HCT116 (cell line): ENCODE data around the gene ZC3H7A. TPM values are rescaled to one million over a fixed set of nuclear protein-coding genes. Genes with fewer than 3 reads are reported as not detected.

Experiments used
- ATAC-seq: fragments of 200-7000 bp; cut with Tn5 transposase; 2 replicates; pipeline ENCODE4 v1.9.1; 2020; ENCODE audit warnings: mild to moderate bottlenecking, moderate library complexity
- BruUV-seq: library from RNA; stranded (reverse); fragments of 400-500 nt; replicated peaks from 2 replicates; lab custom pipeline; 2021; lab: Mats Ljungman, UMichigan
- CTCF ChIA-PET: fragments of 300-600 bp; sonication (Branson Sonifier 250); formaldehyde crosslinking; loops from one replicate; lab custom pipeline; 2021; ENCODE audit warnings: antibody characterized with exemption; lab: Charles Lee
- POLR2A ChIA-PET: fragments of 300-600, 350-600 bp; sonication (Branson Sonifier 250); formaldehyde crosslinking; loops from one replicate; lab custom pipeline; 2021; ENCODE audit warnings: antibody characterized with exemption; lab: Charles Lee
- RAD21 ChIA-PET, 2 experiments: fragments of 300-600 bp; sonication (Branson Sonifier 250); formaldehyde crosslinking; loops; one replicate each; lab custom pipeline; 2023; ENCODE audit warnings: low total read pairs in 2 of 2; ENCODE audit not compliant: uncharacterized antibody in 2 of 2, unreplicated experiment in 2 of 2, low non-redundant PET in 1 of 2; lab: Charles Lee
- DNase-seq: peaks from one replicate; pipeline ENCODE4 v3.0.0-alpha.2; 2010; ENCODE audit warnings: low read depth, low spot score
- H2AFZ ChIP-seq: fragments of 200-600 bp; shearing (Covaris generic), sonication (generic); 2 replicates; pipeline ENCODE4 v1.6.1; 2017; ENCODE audit warnings: low read depth, mixed run types, mixed read lengths, antibody characterized with exemption, low read length; ENCODE audit not compliant: poor library complexity, severe bottlenecking
- H3K27ac ChIP-seq: 2 replicates; pipeline ENCODE4 v1.5.1; 2012; ENCODE audit warnings: low read depth, low read length
- H3K27me3 ChIP-seq: fragments of 200-600 bp; sonication (generic); 2 replicates; pipeline ENCODE4 v1.6.1; 2016; ENCODE audit warnings: mixed run types, low read length, mixed read lengths; ENCODE audit not compliant: insufficient read depth
- H3K36me3 ChIP-seq, 2 experiments: fragments of 200-500 bp in 1 of 2; fragments of 200-600 bp in 1 of 2; sonication (Bioruptor generic) in 1 of 2; sonication (generic) in 1 of 2; 2 replicates each; pipeline versions ENCODE4 v1.5.1 to v1.6.1; 2014 to 2016; ENCODE audit warnings: low read length in 2 of 2, inconsistent platforms in 1 of 2, mixed read lengths in 1 of 2, mixed run types in 1 of 2; ENCODE audit not compliant: insufficient read depth in 2 of 2, control insufficient read depth in 1 of 2
- H3K4me1 ChIP-seq, 2 experiments: fragments of 200-600 bp in 1 of 2; sonication (generic) in 1 of 2; 2 replicates each; pipeline versions ENCODE4 v1.5.1 to v1.6.1; 2012 to 2017; ENCODE audit warnings: low read length in 2 of 2, inconsistent platforms in 1 of 2, mild to moderate bottlenecking in 1 of 2, mixed read lengths in 1 of 2, mixed run types in 1 of 2, moderate library complexity in 1 of 2; ENCODE audit not compliant: insufficient read depth in 2 of 2, control insufficient read depth in 1 of 2
- H3K4me2 ChIP-seq: fragments of 200-600 bp; sonication (generic); 2 replicates; pipeline ENCODE4 v1.6.1; 2017; ENCODE audit warnings: mixed run types, low read length, mixed read lengths
- H3K4me3 ChIP-seq, 2 experiments: fragments of 200-600 bp in 1 of 2; sonication (generic) in 1 of 2; replicated peaks in 1 of 2; 2 replicates each; pipeline ENCODE4 v1.5.1; 2011 to 2016; ENCODE audit warnings: low read length in 2 of 2, control low read depth in 1 of 2, low read depth in 1 of 2, mild to moderate bottlenecking in 1 of 2, mixed read lengths in 1 of 2, mixed run types in 1 of 2
- H3K79me2 ChIP-seq: fragments of 200-600 bp; sonication (generic); 2 replicates; pipeline ENCODE4 v1.6.1; 2017; ENCODE audit warnings: mild to moderate bottlenecking, mixed run types, low read length, moderate library complexity, mixed read lengths; ENCODE audit not compliant: insufficient read depth
- H3K9ac ChIP-seq: fragments of 200-600 bp; sonication (generic); 2 replicates; pipeline ENCODE4 v1.6.1; 2016; ENCODE audit warnings: low read length, mixed read lengths
- H3K9me2 ChIP-seq: fragments of 200-600 bp; sonication (generic), shearing (Covaris generic); 2 replicates; pipeline ENCODE4 v1.6.1; 2017; ENCODE audit warnings: mixed run types, mild to moderate bottlenecking, moderate library complexity; ENCODE audit not compliant: insufficient read depth
- H3K9me3 ChIP-seq, 2 experiments: fragments of 200-500 bp in 1 of 2; fragments of 200-600 bp in 1 of 2; sonication (Bioruptor generic) in 1 of 2; sonication (generic) in 1 of 2; 2 replicates each; pipeline ENCODE4 v1.6.1; 2014 to 2017; ENCODE audit warnings: low read length in 2 of 2, mixed read lengths in 2 of 2, inconsistent platforms in 1 of 2, low read depth in 1 of 2, mild to moderate bottlenecking in 1 of 2, mixed run types in 1 of 2, moderate library complexity in 1 of 2; ENCODE audit not compliant: control insufficient read depth in 1 of 2, insufficient read depth in 1 of 2
- H4K20me1 ChIP-seq: fragments of 200-600 bp; sonication (generic), shearing (Covaris generic); 2 replicates; pipeline ENCODE4 v1.6.1; 2017; ENCODE audit warnings: mixed run types, mild to moderate bottlenecking, moderate library complexity; ENCODE audit not compliant: insufficient read depth
- ATF3 ChIP-seq: IDR thresholded peaks from 2 replicates; pipeline ENCODE4 v1.6.1; 2012
- CEBPB ChIP-seq: IDR thresholded peaks from 2 replicates; pipeline ENCODE4 v1.6.1; 2012; ENCODE audit warnings: low read depth
- CTCF ChIP-seq, 3 experiments: fragments of 200-600 bp in 1 of 3; sonication (generic) in 1 of 3; IDR thresholded peaks in 2 of 3; conservative IDR thresholded peaks in 1 of 3; 2 replicates each; pipeline ENCODE4 v1.5.1; 2012 to 2017; ENCODE audit warnings: low read depth in 2 of 3, low read length in 2 of 3, antibody characterized with exemption in 1 of 3, borderline replicate concordance in 1 of 3, control low read depth in 1 of 3, mild to moderate bottlenecking in 1 of 3, mixed read lengths in 1 of 3, mixed run types in 1 of 3, moderate library complexity in 1 of 3; ENCODE audit not compliant: insufficient read depth in 1 of 3
- EZH2 ChIP-seq: fragments of 200-600 bp; sonication (generic); IDR thresholded peaks from 2 replicates; pipeline ENCODE4 v1.6.1; 2017; ENCODE audit warnings: antibody characterized with exemption, mixed run types
- FOSL1 ChIP-seq: IDR thresholded peaks from 2 replicates; pipeline ENCODE4 v1.6.1; 2012; ENCODE audit warnings: low read depth
- JUND ChIP-seq: IDR thresholded peaks from 2 replicates; pipeline ENCODE4 v1.6.1; 2012
- RAD21 ChIP-seq: IDR thresholded peaks from 2 replicates; pipeline ENCODE4 v1.6.1; 2012; ENCODE audit warnings: low read depth, mild to moderate bottlenecking
- REST ChIP-seq: IDR thresholded peaks from 2 replicates; pipeline ENCODE4 v1.6.1; 2012; ENCODE audit warnings: low read depth
- SRF ChIP-seq: IDR thresholded peaks from 2 replicates; pipeline ENCODE4 v1.6.1; 2012; ENCODE audit warnings: low read depth
- TCF7L2 ChIP-seq: IDR thresholded peaks from 2 replicates; pipeline ENCODE4 v1.7.0; 2011; ENCODE audit warnings: borderline replicate concordance, inconsistent platforms; ENCODE audit not compliant: insufficient read depth, insufficient read length; ENCODE audit errors: extremely low read depth
- ZNF274 ChIP-seq: fragments of 200-500 bp; sonication (Bioruptor generic); IDR thresholded peaks from 2 replicates; pipeline ENCODE4 v1.6.1; 2014; ENCODE audit warnings: mild to moderate bottlenecking, low read depth, low read length, inconsistent platforms
- intact Hi-C: fragments of 100-400 bp; cut with micrococcal nuclease; formaldehyde crosslinking; loops from 2 replicates; pipeline ENCODE4 v1.10.0; 2022
- total RNA-seq: library from RNA; stranded (reverse); gene quantifications from one replicate; pipeline ENCODE4 v1.2.1, GENCODE V29; 2021; ENCODE audit not compliant: unreplicated experiment

ZC3H7A gene
- total RNA-seq, 1 experiment from 2014 or later = 33.4 TPM

GRCh38 chr16:11780991-11781680 is 15.9 kb downstream of the ZC3H7A start:
- ATAC-seq = no peak
- Histone ChIP-seq H3K36me3 (peaks cover 0 to 9% of the 10 kb centered on the region in 2 experiments; a peak in 2 of 4 replicates), H3K79me2 (peaks cover 53% of the 10 kb centered on the region), H3K9ac (no peak overlapping the region), H3K27me3 (no peaks in the 10 kb centered on the region), H3K9me2 (no peaks in the 10 kb centered on the region), H3K27ac (no peak overlapping the region), H3K4me1 (peaks cover 5 to 11% of the 10 kb centered on the region in 2 experiments; a peak in 3 of 4 replicates), H4K20me1 (no peaks in the 10 kb centered on the region), H3K4me3 (no peak overlapping the region), H3K9me3 (no peaks in the 10 kb centered on the region), H2AFZ (no peak overlapping the region), H3K4me2 (no peak overlapping the region)
- ChIA-PET POLR2A (interaction anchor here (1.6 kb wide), 1 partner anchor 17 kb away, joined by 4 read pairs; the partner anchor contains the start of gene ZC3H7A), RAD21 (interaction anchor here in 1 of 2 experiments (0.5 kb wide), 1 partner anchor 38 kb away, joined by 3 read pairs; no protein-coding TSS in a partner anchor), CTCF (interaction anchor here (1.4 kb wide), 1 partner anchor 16 kb away, joined by 3 read pairs; the partner anchor contains the start of gene ZC3H7A)
- BruUV-seq = no TSS peak
- intact Hi-C loops = no loop called here
- no peak for DNase-seq
- no peak for TF ChIP-seq JUND
- TF ChIP-seq FOSL1 = no peak
- TF ChIP-seq ATF3 = no peak
- no peak for TF ChIP-seq RAD21
- TF ChIP-seq CEBPB = no peak
- no peak for TF ChIP-seq SRF
- TF ChIP-seq CTCF (IDR thresholded peaks at IDR 0.05 in 2 of 3, conservative IDR thresholded peaks at IDR 0.05 in 1 of 3; ENCODE audit: borderline replicate concordance in 1 of 3, insufficient read depth in 1 of 3, low read depth in 2 of 3, low read length in 2 of 3) = no peak
- no peak for TF ChIP-seq TCF7L2
- no peak for TF ChIP-seq REST
- no peak for TF ChIP-seq EZH2
- no peak for TF ChIP-seq ZNF274
